IPS-15b (cell line): ENCODE data around the gene COL1A2.

ENCODE experiments used
- H3K27me3 ChIP-seq: one replicate; pipeline ENCODE4 v1.6.1; 2013; ENCODE audit warnings: low read length; ENCODE audit not compliant: control insufficient read depth, insufficient read depth
- H3K36me3 ChIP-seq: one replicate; pipeline ENCODE4 v1.6.1; 2013; ENCODE audit warnings: low read length; ENCODE audit not compliant: control insufficient read depth, insufficient read depth
- H3K4me1 ChIP-seq: one replicate; pipeline ENCODE4 v1.6.1; 2013; ENCODE audit warnings: mild to moderate bottlenecking, low read length; ENCODE audit not compliant: control insufficient read depth, insufficient read depth
- H3K4me3 ChIP-seq: one replicate; pipeline ENCODE4 v1.5.1; 2013; ENCODE audit warnings: low read depth, low read length
- H3K9ac ChIP-seq: one replicate; pipeline ENCODE4 v1.6.1; 2013; ENCODE audit warnings: low read depth, mild to moderate bottlenecking, low read length
- H3K9me3 ChIP-seq: one replicate; pipeline ENCODE4 v1.6.1; 2013; ENCODE audit warnings: mild to moderate bottlenecking, low read length; ENCODE audit not compliant: control insufficient read depth, insufficient read depth

The COL1A2 gene

DNA sequence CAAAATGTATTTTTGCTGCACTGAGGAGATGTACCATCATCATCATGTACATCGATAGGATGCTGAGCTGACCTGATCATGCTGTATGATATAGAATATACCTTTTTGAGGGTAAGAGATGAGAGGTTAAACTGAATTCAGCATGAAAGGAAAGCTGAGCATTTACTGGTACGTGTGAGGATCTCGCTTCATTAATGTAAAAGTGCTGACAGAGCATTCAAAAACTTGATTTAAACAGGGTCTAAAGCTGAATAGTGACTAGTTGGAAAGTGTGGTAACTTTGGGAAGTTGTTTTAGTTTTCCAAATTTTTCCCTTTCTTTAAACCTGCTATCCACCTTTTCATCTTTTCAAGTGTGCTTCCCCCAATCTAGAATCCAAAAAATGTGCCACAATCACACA lies 28.5 kb upstream of the COL1A2 start:
- Histone ChIP-seq H3K4me1 (no peaks in the 10 kb centered on the region), H3K9me3 (no peaks in the 10 kb centered on the region), H3K36me3 (no peaks in the 10 kb centered on the region), H3K27me3 (no peaks in the 10 kb centered on the region), H3K9ac (no peak overlapping the region), H3K4me3 (no peak overlapping the region)

DNA sequence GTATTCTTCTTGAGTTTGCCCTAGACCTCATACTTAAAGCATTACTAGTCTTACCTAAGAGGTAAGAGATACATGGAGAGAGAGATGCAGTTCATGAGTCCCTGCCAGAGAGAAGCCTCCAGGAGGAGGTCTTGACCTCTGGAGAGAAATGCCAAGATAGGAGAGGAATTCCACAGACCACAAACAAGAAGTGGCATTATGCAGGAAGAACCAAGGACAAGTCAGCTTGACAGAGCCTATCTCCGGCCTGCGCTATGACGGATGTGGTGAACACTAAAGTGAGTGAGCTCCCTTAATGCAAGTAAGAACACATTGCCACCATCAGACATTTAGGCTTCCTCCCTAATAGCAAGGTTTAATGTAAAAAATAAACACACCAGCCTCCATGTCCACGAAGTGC lies 27.9 kb upstream of the COL1A2 start:
- no peaks in the 10 kb centered on the region for H3K36me3 ChIP-seq
- no peak overlapping the region for H3K4me3 ChIP-seq
- H3K9me3 ChIP-seq, result no peaks in the 10 kb centered on the region
- no peak overlapping the region for H3K9ac ChIP-seq
- H3K27me3 ChIP-seq, result no peaks in the 10 kb centered on the region
- H3K4me1 ChIP-seq, result no peaks in the 10 kb centered on the region

DNA sequence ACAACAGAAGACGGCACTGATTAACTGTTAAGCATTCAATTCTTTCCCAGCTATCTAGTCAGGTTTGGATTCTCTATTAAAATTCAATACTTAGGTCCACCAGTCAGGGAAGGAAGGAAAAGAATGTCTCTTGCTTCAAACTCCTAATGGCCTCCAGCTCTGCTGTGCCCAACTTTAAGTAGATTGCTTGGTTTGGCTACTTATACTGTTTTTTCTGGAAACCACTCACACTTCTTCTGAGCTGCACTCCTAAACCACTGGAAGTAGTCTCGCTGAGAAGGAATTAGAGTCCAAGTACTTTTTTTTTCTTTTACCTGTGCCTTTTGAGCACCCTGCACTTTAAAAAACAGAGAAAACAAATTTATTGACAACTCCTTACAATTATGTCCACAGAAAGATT lies 26.7 kb upstream of the COL1A2 start:
- no peaks in the 10 kb centered on the region for H3K4me1 ChIP-seq
- H3K9me3 ChIP-seq, result no peaks in the 10 kb centered on the region
- H3K27me3 ChIP-seq, result no peaks in the 10 kb centered on the region
- H3K36me3 ChIP-seq, result no peaks in the 10 kb centered on the region
- H3K4me3 ChIP-seq, result no peak overlapping the region
- H3K9ac ChIP-seq, result no peak overlapping the region

DNA sequence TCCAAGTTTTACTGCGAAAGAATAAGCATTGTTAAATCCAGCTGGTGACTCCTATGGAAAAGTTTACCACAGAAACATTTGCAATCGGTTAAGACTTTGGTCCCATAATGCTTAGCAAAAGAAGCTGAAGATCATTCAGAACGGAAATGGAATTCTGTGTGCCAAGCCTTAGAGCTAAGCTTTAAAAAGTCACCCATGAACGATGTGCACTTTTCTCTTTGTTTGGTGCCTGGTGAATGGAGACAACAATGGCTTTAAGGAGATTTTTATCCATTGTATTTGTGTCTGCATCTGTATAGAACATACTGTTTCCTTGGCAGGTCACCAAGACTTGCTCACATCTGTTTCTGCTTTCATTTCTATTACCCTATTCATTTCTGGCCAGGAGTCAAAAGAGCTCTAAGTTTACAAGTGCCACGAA lies 26.3 kb upstream of the COL1A2 start:
- Histone ChIP-seq H3K27me3 (no peaks in the 10 kb centered on the region), H3K9ac (no peak overlapping the region), H3K4me3 (no peak overlapping the region), H3K9me3 (no peaks in the 10 kb centered on the region), H3K4me1 (no peaks in the 10 kb centered on the region), H3K36me3 (no peaks in the 10 kb centered on the region)

DNA sequence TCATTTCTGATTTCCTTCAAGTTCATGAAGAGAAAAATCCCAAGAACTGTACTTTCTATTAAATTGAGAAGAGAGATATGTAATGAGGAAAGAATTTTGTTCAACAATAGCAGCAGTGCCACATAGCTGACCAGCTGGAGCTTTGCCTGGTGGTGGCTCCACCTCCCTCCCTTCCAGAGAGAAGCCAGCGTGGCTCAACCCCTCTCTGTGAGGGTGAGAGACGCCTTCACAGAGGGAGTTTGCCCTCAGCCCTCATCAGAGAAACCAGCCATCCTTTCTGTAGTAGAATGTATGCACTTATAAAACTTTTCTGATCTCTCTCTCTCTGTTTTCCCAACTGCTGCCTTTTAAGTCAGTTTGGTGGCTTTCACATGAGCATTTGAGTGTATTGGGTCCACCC lies 20.5 kb upstream of the COL1A2 start:
- Histone ChIP-seq H3K36me3 (no peaks in the 10 kb centered on the region), H3K9ac (no peak overlapping the region), H3K9me3 (no peaks in the 10 kb centered on the region), H3K4me1 (peaks cover 13% of the 10 kb centered on the region), H3K4me3 (no peak overlapping the region), H3K27me3 (no peaks in the 10 kb centered on the region)

DNA sequence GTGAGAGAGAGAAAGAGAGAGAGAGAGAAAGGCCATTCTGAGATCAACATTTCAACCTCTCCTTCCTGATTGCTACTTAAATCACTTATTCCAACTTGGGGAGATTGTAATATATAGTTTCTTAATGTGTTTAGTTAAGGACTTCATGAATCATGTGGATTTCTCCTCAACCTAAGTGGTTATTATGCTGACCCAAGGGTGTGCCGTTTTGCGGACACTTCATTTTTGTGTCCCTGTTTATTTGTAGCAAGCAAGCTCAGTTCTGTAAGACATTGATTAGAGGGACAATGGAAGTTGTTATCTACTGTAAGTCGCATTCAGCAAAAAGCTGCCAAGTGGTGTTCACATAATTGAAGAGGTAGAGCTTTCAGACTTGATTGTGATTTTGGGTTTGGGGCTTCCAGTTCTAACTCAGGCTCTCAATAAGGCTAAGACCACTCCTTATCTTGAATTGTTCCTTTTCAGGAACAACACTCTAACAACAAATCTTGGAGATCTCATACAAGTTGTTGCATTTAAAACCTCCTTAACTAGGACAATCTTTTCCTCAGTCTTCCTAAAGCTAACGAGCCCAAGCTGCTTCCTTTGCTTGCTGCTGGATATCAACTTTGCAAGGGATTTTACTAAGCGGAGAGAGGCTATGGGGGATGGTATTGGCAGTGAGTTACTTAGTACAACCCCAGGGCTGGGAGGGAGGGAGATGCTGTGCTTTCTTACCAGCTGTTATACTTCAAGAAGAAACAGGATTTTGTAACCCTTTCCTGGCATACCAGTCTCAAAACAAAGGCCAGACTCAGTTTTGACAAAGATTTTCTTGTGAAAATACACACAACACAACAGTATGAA lies 19.8 kb upstream of the COL1A2 start:
- Histone ChIP-seq H3K4me3 (peak overlapping the region; percentile 41), H3K4me1 (peaks cover 13% of the 10 kb centered on the region), H3K36me3 (no peaks in the 10 kb centered on the region), H3K9me3 (no peaks in the 10 kb centered on the region), H3K27me3 (no peaks in the 10 kb centered on the region), H3K9ac (no peak overlapping the region)

DNA sequence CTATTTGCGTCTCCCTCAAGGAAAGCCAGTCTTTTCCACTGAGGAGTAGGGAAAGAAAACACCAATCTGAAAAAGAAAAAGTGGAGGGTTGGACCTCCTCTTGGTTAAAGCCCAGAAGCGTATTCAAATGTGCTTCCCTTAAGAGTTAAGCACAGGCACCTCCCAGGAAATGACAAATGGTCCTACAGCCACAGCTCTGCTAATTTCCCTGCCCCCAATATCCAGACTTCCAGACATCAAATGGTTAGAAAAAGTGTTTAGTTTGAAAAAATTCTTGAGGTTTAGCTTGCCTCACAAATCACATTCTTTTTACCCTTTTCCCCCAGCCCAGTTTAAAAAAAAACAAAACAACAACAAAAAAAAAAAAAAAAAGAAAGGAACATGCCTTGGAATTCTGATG lies 19.0 kb upstream of the COL1A2 start:
- no peak overlapping the region for H3K9ac ChIP-seq
- peak overlapping the region; percentile 41 for H3K4me3 ChIP-seq

DNA sequence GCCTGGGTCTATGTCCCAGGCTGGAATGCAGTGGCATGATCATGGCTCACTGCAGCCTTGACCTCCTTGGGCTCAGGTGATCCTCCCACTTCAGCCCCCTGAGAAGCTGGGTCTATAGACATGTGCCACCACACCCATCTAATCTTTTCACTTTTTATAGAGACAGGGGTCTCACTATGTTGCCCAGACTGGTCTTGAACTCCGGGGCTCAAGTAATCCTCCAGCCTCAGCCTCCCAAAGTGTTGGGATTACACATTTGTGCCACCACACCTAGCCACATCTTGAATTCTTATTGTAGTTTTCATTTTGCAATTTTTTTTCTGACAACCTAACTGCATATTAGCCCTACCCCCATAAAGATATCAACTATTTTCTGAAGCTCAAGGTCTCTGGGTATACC lies 18.4 kb upstream of the COL1A2 start:
- Histone ChIP-seq H3K9me3 (no peaks in the 10 kb centered on the region), H3K36me3 (no peaks in the 10 kb centered on the region), H3K27me3 (no peaks in the 10 kb centered on the region), H3K4me1 (peaks cover 13% of the 10 kb centered on the region), H3K9ac (no peak overlapping the region), H3K4me3 (no peak overlapping the region)

More for the DNA sequence above, 19.0 kb upstream of the COL1A2 start:
- Histone ChIP-seq H3K9me3 (no peaks in the 10 kb centered on the region), H3K27me3 (no peaks in the 10 kb centered on the region), H3K36me3 (no peaks in the 10 kb centered on the region), H3K4me1 (peaks cover 13% of the 10 kb centered on the region)

DNA sequence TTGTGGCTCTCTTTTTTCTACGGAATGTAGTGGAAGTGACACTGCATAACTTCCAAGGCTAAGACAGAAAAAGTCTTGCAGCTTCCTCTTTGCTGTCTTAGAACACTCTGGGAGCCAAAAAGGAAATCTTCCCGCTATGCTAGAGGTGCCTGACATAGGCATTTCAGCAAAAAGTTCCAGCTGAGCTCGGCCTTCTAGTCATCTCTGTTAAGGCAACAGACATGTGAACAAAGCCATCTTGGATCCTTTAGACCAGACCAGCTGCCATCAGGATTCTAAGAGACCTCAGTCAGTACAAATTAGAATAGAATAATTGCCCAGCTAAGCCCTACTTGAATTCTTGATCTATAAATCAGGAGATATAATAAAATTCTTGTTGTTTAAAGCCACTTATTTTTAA lies 16.3 kb upstream of the COL1A2 start:
- no peak overlapping the region for H3K9ac ChIP-seq
- H3K4me3 ChIP-seq, result no peak overlapping the region
- H3K27me3 ChIP-seq, result no peaks in the 10 kb centered on the region
- no peaks in the 10 kb centered on the region for H3K36me3 ChIP-seq
- peaks cover 13% of the 10 kb centered on the region for H3K4me1 ChIP-seq
- no peaks in the 10 kb centered on the region for H3K9me3 ChIP-seq

DNA sequence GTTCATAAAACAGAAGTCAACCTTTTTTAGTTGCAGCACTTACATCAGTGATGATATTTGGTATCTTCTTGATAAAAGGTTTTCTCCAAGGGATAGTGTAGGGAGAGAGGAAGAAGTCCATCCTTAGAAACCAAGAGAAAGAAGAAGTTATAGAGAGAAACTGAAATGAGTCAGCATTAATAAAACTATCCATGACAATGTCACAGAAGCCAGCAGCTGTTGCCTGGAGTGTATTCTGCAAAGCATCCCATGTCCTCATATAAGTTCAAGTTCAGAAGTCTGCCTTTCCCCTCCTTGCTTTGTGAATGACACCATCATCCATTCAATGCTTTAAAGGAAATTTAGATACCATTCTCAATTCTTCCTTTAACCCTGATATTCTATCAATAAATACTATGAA lies 14.4 kb upstream of the COL1A2 start:
- no peak overlapping the region for H3K9ac ChIP-seq
- no peaks in the 10 kb centered on the region for H3K27me3 ChIP-seq
- H3K4me3 ChIP-seq, result no peak overlapping the region
- no peaks in the 10 kb centered on the region for H3K36me3 ChIP-seq
- peaks cover 4% of the 10 kb centered on the region for H3K4me1 ChIP-seq
- no peaks in the 10 kb centered on the region for H3K9me3 ChIP-seq

DNA sequence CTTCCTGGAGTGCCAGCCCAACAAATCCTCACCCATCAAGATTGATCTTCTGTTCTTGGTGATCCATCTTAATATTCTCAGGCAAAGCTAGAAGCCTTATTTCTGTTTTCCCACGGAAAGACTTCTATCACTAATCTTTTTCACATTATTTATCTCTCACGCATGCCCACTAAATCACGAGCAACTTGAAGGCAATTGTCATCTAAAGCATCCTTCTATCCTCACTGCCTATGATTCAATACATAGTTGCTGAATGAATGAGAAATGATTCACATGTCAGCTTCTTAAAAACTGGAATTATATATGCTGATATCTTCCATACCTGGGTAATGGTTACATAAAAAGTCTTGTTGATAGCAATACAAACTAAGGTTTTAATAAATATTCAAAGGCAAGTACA lies 12.6 kb upstream of the COL1A2 start:
- no peaks in the 10 kb centered on the region for H3K27me3 ChIP-seq
- H3K4me3 ChIP-seq, result no peak overlapping the region
- no peaks in the 10 kb centered on the region for H3K36me3 ChIP-seq
- no peak overlapping the region for H3K9ac ChIP-seq
- peaks cover 3% of the 10 kb centered on the region for H3K4me1 ChIP-seq
- no peaks in the 10 kb centered on the region for H3K9me3 ChIP-seq

DNA sequence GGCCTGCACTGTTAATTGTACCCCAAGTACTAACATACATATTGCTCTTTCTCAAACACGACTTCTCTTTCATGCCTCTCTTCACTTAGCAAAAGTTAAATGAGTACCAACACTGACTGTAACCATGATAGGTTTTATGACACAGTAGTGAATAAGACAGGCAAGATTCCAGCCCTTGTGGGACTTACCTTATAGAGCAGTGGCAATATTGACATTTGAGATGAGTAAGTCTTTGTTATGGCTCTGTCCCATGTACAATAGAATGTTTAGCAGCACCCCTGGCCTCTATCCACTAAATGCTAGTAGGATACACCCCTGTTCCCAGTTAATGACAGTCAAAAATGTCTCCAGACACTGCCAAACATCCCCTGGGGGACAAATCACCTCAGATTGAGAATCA lies 11.9 kb upstream of the COL1A2 start:
- no peaks in the 10 kb centered on the region for H3K27me3 ChIP-seq
- H3K36me3 ChIP-seq, result no peaks in the 10 kb centered on the region
- H3K9ac ChIP-seq, result no peak overlapping the region
- H3K4me1 ChIP-seq, result peaks cover 3% of the 10 kb centered on the region
- H3K9me3 ChIP-seq, result no peaks in the 10 kb centered on the region
- no peak overlapping the region for H3K4me3 ChIP-seq
